ENCODE results near the gene RBKS.

DNA sequence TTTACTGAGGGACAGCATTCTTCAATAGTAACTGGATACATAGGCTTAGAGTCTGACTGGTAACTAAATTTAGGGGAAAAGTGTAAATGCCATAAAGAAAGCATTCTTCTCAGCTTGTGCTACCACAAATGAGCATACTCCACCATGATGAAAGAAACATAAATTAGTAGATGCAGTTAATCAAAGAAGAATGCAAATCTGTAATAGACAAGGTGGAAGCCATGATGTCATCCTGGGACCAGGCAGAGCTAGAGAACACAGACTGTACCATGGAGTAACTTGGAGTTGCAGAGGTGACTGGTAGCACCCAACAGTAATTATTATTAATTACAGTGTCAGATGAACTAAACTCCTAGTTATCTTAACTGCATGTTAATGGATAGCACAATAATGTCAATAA lies 51.7 kb downstream of the RBKS start:
- TF ChIP-seq TEAD4 (IDR thresholded peaks at IDR 0.05; ENCODE audit: low read depth, low read length) = no peak
- no peak for TF ChIP-seq ZNF274 (IDR thresholded peaks at IDR 0.05; ENCODE audit: borderline replicate concordance, extremely low read depth, low read length)
- no peak for TF ChIP-seq SIN3A (conservative IDR thresholded peaks at IDR 0.05 in 1 of 2, IDR thresholded peaks at IDR 0.05 in 1 of 2; ENCODE audit: low read depth in 1 of 2, low read length in 2 of 2)
- TF ChIP-seq SIRT6 (IDR thresholded peaks at IDR 0.05; ENCODE audit: low read length) = no peak

Measured in H1 (cell line).